Gastroesophageal sphincter (tissue), 4 donors: ENCODE data around the gene SIVA1. TPM values are rescaled to one million over a fixed set of nuclear protein-coding genes. Genes with fewer than 3 reads are reported as not detected.

Experiments
- ATAC-seq: fragments of 150-250 bp; one replicate; pipeline ENCODE4 v1.9.1; 2016; ENCODE audit warnings: mild to moderate bottlenecking, moderate library complexity
- H3K27ac ChIP-seq, 4 donors: fragments of 200-600 bp; sonication (generic) in 3 of 4; 1 replicate in 3 of 4; 2 replicates in 1 of 4; pipeline ENCODE4 v1.5.1; 2016 to 2019
- H3K27me3 ChIP-seq: fragments of 200-600 bp; sonication (generic); one replicate; pipeline ENCODE4 v1.5.1; 2019
- H3K36me3 ChIP-seq, 2 donors: fragments of 200-600 bp; sonication (generic); one replicate each; pipeline ENCODE4 v1.5.1; 2019; ENCODE audit warnings: control low read depth in 1 of 2
- H3K4me1 ChIP-seq, 3 donors: fragments of 200-600 bp; sonication (generic); 1 replicate in 2 of 3; 2 replicates in 1 of 3; pipeline ENCODE4 v1.5.1; 2016 to 2019; ENCODE audit warnings: control low read depth in 2 of 3
- H3K4me3 ChIP-seq, 2 donors: fragments of 200-600 bp; sonication (generic); one replicate each; pipeline ENCODE4 v1.5.1; 2019; ENCODE audit warnings: mild to moderate bottlenecking in 1 of 2, moderate library complexity in 1 of 2
- H3K9me3 ChIP-seq, 3 donors: fragments of 200-600 bp; sonication (generic); one replicate each; pipeline ENCODE4 v1.5.1; 2017 to 2019; ENCODE audit warnings: control low read depth in 2 of 3
- EP300 ChIP-seq: sonication (generic); formaldehyde crosslinking; IDR thresholded peaks from one replicate; pipeline ENCODE4 v1.6.1; 2017; ENCODE audit warnings: antibody characterized with exemption, mild to moderate bottlenecking
- POLR2A ChIP-seq, 2 donors: fragments of 450-650 bp; IDR thresholded peaks; one replicate each; pipeline ENCODE4 v1.6.1; 2017; ENCODE audit warnings: antibody characterized with exemption in 2 of 2, mild to moderate bottlenecking in 2 of 2, moderate library complexity in 1 of 2
- POLR2AphosphoS5 ChIP-seq: sonication (generic); formaldehyde crosslinking; IDR thresholded peaks from one replicate; pipeline ENCODE4 v1.6.1; 2017; ENCODE audit warnings: antibody characterized with exemption
- WGBS, 2 donors: methylation state at CpG; one replicate each; pipeline ENCODE4 v1.1.5; 2018; ENCODE audit warnings: low coverage in 1 of 2; 5-methylcytosine and 5-hydroxymethylcytosine counted together
- total RNA-seq, 4 donors: library from RNA; depleted of rRNA; stranded (reverse); fragments of >200 nt; gene quantifications; one replicate each; pipeline ENCODE4 v1.1.0, GENCODE V29; 2016
- TF ChIP-seq, protein P1 (sequence below), 4 experiments: fragments of 200-600 bp in 2 of 4; fragments of 450-650 bp in 2 of 4; sonication (generic) in 1 of 4; IDR thresholded peaks; one replicate each; pipeline ENCODE4 v1.5.1; 2017 to 2019; ENCODE audit warnings: antibody characterized with exemption in 4 of 4, mild to moderate bottlenecking in 2 of 4, moderate library complexity in 2 of 4

The SIVA1 gene
- total RNA-seq, 4 donors from 2014 or later: 188 to 513 (median 363) TPM

DNA sequence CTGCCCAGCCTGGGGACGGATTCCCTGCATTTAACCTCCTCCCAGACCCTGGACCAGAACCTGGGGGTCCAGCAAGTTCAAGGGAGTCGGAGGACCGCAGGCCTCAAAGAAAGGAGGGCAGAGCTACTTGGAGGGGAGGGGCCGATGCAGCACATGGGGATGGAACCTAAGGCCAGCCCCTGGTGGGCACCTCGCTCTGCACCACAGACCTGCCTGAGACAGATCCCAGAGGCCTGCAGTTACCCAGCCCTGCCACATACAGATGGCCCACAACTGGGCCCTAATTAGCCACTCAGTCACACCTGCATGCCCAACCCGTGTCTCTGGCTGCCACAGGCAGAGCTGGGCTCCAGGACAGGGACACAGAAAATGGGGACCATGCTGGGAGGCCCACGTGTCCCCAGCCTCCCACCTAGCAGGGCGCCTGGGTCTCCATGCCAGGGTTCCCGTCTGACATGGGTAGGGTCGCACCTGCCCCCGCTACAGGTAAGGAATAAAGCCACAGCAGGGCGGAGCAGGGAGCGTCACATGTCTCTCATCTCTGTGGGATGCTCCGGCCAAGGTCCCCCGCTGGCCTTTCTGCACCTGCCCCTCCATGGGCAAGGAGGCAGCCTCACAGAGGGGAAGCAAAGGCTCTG is 25.9 kb downstream of the SIVA1 start:
- no peak for TF ChIP-seq POLR2A (IDR thresholded peaks at IDR 0.05)
- no peak for TF ChIP-seq EP300
- TF ChIP-seq, protein P1, sequence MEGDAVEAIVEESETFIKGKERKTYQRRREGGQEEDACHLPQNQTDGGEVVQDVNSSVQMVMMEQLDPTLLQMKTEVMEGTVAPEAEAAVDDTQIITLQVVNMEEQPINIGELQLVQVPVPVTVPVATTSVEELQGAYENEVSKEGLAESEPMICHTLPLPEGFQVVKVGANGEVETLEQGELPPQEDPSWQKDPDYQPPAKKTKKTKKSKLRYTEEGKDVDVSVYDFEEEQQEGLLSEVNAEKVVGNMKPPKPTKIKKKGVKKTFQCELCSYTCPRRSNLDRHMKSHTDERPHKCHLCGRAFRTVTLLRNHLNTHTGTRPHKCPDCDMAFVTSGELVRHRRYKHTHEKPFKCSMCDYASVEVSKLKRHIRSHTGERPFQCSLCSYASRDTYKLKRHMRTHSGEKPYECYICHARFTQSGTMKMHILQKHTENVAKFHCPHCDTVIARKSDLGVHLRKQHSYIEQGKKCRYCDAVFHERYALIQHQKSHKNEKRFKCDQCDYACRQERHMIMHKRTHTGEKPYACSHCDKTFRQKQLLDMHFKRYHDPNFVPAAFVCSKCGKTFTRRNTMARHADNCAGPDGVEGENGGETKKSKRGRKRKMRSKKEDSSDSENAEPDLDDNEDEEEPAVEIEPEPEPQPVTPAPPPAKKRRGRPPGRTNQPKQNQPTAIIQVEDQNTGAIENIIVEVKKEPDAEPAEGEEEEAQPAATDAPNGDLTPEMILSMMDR (IDR thresholded peaks at IDR 0.05): no peak
- TF ChIP-seq POLR2AphosphoS5: no peak
- no peaks in the 10 kb centered on the region for H3K9me3 ChIP-seq

DNA sequence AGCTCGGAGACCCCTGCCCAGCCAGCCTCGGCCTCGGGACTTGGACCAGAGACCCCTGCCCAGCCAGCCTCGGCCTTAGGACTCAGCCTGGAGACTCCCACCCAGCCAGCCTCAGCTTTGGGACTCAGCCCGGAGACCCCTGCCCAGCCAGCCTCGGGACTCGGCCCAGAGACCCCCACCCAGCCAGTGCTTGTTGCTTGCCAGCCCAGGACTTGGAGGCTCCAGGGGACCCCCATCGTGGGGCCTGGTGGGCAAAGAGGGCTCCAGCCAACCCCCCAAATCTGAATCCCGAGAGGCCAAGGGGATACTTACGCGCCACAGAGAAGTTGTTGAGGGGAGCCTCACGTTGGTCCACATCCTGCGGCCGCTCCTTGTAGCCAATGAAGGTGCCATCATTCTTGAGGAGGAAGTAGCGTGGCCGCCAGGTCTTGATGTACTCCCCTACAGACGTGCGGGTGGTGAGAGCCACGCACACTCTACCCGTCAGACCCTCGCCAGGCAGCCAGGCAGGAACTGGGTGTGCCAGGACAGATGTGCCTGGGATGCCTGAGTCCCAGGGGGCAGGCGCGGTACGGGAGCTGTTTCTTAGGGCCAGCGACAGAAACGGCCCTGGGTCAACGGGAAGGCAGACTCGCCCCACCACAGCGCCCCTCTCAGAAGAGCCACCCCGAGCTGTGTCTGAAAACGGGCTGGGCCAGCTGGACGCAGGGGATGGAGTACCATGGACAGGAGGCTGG is 27.0 kb downstream of the SIVA1 start:
- H3K9me3 ChIP-seq: no peaks in the 10 kb centered on the region
- TF ChIP-seq, protein P1 (IDR thresholded peaks at IDR 0.05): no peak
- TF ChIP-seq POLR2AphosphoS5 (no peak), EP300 (no peak)
- peak overlapping the region in 1 of 4 donors; percentile 24 for H3K27ac ChIP-seq
- peaks cover 0 to 65% of the 10 kb centered on the region in 2 donors for H3K36me3 ChIP-seq
- no peaks in the 10 kb centered on the region for H3K27me3 ChIP-seq
- peaks cover 0 to 45% (median 5%) of the 10 kb centered on the region in 3 donors for H3K4me1 ChIP-seq
- WGBS, 2 donors: no CpG with 5 or more reads among the region's 32 CpGs
- H3K4me3 ChIP-seq: no peak overlapping the region
- ATAC-seq: no peak

More for the DNA sequence above, 25.9 kb downstream of the SIVA1 start:
- no peak overlapping the region for H3K4me3 ChIP-seq
- peaks cover 0 to 34% (median 0%) of the 10 kb centered on the region in 3 donors for H3K4me1 ChIP-seq
- no peak overlapping the region for H3K27ac ChIP-seq
- H3K27me3 ChIP-seq: no peaks in the 10 kb centered on the region
- no peak for ATAC-seq
- peaks cover 0 to 76% of the 10 kb centered on the region in 2 donors for H3K36me3 ChIP-seq
- no CpG with 5 or more reads among the region's 15 CpGs for WGBS, 2 donors

DNA sequence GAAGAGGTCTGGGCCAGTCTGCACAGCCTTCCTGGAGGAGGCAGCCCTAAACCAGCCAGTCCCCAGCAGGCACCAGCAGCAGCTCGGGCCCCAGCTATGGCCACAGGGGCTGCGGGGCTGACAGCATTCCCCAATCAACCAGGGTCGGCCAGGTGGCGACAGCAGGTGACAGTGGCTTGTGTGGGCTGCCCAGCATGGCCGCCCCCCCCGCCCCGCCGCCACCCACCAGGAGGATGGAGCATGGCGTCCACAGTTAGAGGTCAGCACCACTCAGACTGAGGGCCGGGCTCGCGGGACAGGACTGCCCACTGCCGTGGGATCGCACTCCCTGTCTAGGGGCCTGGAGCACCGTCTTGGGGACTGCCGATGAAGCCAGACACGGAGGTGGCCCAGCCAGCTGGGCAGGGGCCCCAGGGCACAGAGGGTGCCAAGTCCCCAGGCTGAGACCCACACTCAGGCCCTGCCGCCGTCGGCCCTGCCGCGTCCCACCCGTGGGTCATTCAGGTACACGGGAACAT is 27.6 kb downstream of the SIVA1 start:
- peak overlapping the region in 1 of 4 donors; percentile 24 for H3K27ac ChIP-seq
- ATAC-seq: no peak
- no peaks in the 10 kb centered on the region for H3K27me3 ChIP-seq
- no peaks in the 10 kb centered on the region for H3K9me3 ChIP-seq
- WGBS, 2 donors: 96% methylated on average over 5 of the region's 24 CpGs; no CpG with 5 or more reads in 1 of the 2 donors
- peaks cover 0 to 61% of the 10 kb centered on the region in 2 donors for H3K36me3 ChIP-seq
- TF ChIP-seq POLR2AphosphoS5 (no peak), EP300 (no peak), POLR2A (IDR thresholded peaks at IDR 0.05) (no peak)
- TF ChIP-seq, protein P1 (IDR thresholded peaks at IDR 0.05): no peak
- no peak overlapping the region for H3K4me3 ChIP-seq
- peaks cover 0 to 52% (median 10%) of the 10 kb centered on the region in 3 donors for H3K4me1 ChIP-seq

DNA sequence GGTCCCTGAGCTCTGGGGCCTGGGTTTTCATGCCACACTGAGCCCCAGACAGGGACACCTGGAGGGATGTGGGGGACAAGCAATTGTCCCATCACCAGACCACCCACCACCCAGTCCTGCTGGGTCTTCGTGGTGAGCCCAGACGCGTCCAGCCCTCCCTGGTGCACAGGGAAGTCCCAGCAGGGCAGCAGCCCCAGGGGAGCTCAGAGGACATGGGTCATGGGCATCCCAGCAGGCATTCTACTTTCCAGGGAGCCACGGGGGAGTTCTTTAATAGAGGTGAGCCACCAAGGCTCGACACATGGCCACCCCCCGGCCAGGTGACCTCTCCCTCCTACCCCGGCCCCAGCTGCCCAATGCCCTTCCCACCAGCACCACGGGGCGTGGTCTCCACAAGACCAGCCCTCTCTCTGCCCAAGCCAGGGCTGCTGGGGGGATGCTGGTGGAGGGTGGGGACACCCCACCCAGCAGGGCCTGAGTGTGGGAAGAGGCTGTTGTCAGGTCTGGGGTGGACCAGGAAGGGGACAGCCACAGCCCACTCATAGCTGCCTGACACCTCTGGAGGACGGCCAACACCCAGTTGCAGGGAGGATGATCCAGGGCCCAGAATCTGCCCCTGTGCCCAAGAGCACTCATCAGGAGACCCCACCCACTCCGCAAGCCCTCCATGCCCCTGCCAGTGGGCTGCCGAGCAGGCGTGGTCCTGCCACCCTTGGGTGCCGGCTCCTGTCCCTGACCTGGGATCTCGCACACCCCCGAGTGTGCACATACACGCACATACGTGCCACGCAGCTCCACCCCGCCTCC is 28.5 kb downstream of the SIVA1 start:
- H3K27ac ChIP-seq: peak overlapping the region in 1 of 4 donors; percentile 5
- ATAC-seq: no peak
- peaks cover 0 to 61% (median 10%) of the 10 kb centered on the region in 3 donors for H3K4me1 ChIP-seq
- H3K36me3 ChIP-seq: peaks cover 0 to 57% of the 10 kb centered on the region in 2 donors
- 82 to 92% methylated on average over 3 to 10 of the region's 20 CpGs for WGBS, 2 donors
- no peaks in the 10 kb centered on the region for H3K9me3 ChIP-seq
- no peaks in the 10 kb centered on the region for H3K27me3 ChIP-seq
- no peak overlapping the region for H3K4me3 ChIP-seq
- TF ChIP-seq, protein P1 (IDR thresholded peaks at IDR 0.05): no peak
- TF ChIP-seq POLR2AphosphoS5: no peak
- no peak for TF ChIP-seq EP300
- TF ChIP-seq POLR2A (IDR thresholded peaks at IDR 0.05): no peak
